T-helper 1 cell (primary cell): ENCODE measurements around the gene OR6C68.
"Not testable (repeated sequence)": the region's sequence is repeated elsewhere in the genome, so short reads cannot be mapped to it uniquely, and the experiment has no call there.

Source experiments
- DNase-seq, 5 donors: peaks; one replicate each; pipeline ENCODE4 v3.0.0-alpha.2; 2012 to 2020
- total RNA-seq, 4 donors: gene quantifications; one replicate each; lab custom pipeline; 2026; lab: John Stamatoyannopoulos, UW

Gene OR6C68
- 0 reads per million in 4 donors for total RNA-seq

- no peak for DNase-seq
Measured at GRCh38 chr12:55492078-55492477, at the start of gene OR6C68. Gene OR6C68 (plus strand): TSS chr12:55492378. CDS start chr12:55492378, 0 bp downstream.

GRCh38 chr12:55443776-55444175 lies 48.4 kb upstream of the OR6C68 start, which contains the start of gene OR6C2:
Gene OR6C2 (plus strand): TSS chr12:55444076. CDS start chr12:55452214, 8,138 bp downstream.
- DNase-seq, result no peak

GRCh38 chr12:55445357-55445756 lies 46.8 kb upstream of the OR6C68 start:
- DNase-seq, result no peak

- no peak for DNase-seq
Measured at GRCh38 chr12:55446326-55446725, 45.9 kb upstream of the OR6C68 start.

- no peak for DNase-seq
Measured at GRCh38 chr12:55448825-55449224, 43.4 kb upstream of the OR6C68 start.

GRCh38 chr12:55464926-55465325 lies 27.3 kb upstream of the OR6C68 start:
- not testable (repeated sequence) for DNase-seq

- DNase-seq, result no peak
Measured at GRCh38 chr12:55467836-55468235, 24.3 kb upstream of the OR6C68 start.

- DNase-seq, result no peak
Measured at GRCh38 chr12:55469291-55469690, 22.9 kb upstream of the OR6C68 start.

- no peak for DNase-seq
Measured at GRCh38 chr12:55470088-55470829, 21.9 kb upstream of the OR6C68 start, which contains the start of gene OR6C70. Gene OR6C70 (minus strand): TSS chr12:55470138. CDS start chr12:55470138, 0 bp downstream.

GRCh38 chr12:55472264-55472663 lies 19.9 kb upstream of the OR6C68 start:
- no peak for DNase-seq

- not testable (repeated sequence) for DNase-seq
Measured at GRCh38 chr12:55479136-55479535, 13.0 kb upstream of the OR6C68 start.

DNA sequence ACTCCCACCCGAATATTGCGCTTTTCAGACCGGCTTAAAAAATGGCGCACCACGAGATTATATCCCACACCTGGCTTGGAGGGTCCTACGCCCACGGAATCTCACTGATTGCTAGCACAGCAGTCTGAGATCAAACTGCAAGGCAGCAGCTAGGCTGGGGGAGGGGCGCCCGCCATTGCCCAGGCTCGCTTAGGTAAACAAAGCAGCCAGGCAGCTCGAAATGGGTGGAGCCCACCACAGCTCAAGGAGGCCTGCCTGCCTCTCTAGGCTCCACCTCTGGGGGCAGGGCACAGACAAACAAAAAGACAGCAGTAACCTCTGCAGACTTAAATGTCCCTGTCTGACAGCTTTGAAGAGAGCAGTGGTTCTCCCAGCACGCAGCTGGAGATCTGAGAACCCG lies 7.9 kb upstream of the OR6C68 start:
- DNase-seq, result not testable (repeated sequence)

GRCh38 chr12:55495490-55495889 lies 3.3 kb downstream of the OR6C68 start:
- DNase-seq, result no peak

GRCh38 chr12:55499231-55499630 lies 7.1 kb downstream of the OR6C68 start:
- no peak for DNase-seq

DNA sequence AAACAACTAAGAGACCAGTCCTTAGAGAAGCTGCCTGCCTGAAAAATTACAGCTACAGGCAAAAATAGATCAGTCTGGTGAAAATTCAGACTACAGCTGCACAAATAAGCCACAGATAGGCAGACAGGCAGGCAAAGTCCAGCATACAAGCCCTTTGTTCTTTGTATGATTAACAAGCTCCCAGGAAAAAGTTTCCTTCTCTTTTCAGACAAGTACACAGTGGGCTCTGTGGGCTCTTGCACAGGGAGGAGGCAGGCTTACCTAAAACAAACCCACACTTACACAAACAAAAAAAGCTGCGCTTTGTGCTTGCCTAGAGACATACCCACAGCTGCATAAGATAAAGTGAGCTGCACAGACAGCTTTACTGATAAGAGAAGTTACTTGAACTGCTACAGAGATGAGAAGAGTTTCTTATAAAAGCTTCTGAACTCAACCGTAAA lies 7.7 kb downstream of the OR6C68 start:
- no peak for DNase-seq

- no peak for DNase-seq
Measured at GRCh38 chr12:55501601-55502000, 9.4 kb downstream of the OR6C68 start.

DNA sequence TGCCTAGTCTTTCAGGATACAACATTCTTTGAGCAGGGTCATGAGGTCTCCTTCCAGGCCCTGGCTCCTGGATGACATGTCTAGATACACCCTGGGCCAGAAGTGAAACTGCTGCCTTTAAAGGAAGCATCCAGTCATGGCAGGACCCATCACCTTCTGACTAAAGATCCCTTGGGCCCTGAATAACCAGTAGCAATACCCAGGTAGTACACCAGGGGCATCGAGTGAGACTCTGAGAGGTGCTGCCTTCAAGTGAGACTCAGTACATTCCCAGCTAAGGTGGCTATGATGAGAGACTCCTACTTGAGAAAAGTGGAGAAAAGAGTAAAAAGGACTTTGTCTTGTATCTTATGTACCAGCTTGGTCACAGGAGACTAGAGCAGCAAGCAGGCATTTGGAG lies 23.5 kb downstream of the OR6C68 start:
- no peak for DNase-seq

- no peak for DNase-seq
Measured at GRCh38 chr12:55516391-55516790, 24.2 kb downstream of the OR6C68 start.
